GM18507 (cell line): ENCODE measurements around the gene CDC34.

Source experiments
- DNase-seq: peaks from one replicate; pipeline ENCODE4 v3.0.0; 2011; ENCODE audit warnings: low read depth; ENCODE audit not compliant: insufficient read length; ENCODE audit errors: extremely low spot score
- FAIRE-seq: peaks from 2 replicates; lab custom pipeline; 2011; peaks lifted over from hg19 to GRCh38; lab: Jason Lieb, UNC

Gene CDC34

DNA sequence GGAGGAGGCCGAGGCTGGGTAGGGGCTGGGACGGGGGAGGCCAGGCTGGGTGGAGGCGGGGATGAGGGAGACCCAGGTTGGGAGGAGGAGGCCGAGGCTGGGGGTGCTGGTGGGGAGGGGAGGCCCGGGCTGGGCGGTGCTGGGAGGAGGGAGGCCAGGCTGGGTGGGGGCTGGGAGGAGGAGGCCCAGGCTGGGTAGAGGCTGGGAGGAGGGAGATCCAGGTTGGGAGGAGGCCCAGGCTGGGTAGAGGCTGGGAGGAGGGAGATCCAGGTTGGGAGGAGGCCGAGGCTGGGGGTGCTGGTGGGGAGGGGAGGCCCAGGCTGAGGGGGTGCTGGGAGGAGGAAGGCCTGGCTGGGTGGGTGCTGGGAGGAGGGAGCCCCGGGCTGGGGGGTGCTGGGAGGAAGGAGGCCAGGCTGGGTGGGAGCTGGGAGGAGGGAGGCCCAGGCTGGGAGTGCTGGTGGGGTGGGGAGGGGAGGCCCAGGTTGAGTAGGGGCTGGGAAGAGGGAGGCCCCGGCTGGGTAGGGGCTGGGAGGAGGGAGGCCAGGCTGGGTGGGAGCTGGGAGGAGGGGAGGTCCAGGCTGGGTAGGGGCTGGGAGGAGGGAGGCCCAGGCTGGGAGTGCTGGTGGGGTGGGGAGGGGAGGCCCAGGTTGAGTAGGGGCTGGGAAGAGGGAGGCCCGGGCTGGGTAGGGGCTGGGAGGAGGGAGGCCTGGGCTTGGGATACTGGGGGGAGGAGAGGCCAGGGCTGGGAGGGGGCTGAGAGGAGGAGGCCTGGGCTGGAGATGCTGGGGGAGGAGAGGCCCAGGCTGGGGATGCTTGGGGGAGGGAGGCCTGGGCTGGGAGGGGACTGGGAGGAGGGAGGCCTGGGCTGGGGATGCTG lies 13.6 kb upstream of the CDC34 start:
- no peak for FAIRE-seq
- no peak for DNase-seq

DNA sequence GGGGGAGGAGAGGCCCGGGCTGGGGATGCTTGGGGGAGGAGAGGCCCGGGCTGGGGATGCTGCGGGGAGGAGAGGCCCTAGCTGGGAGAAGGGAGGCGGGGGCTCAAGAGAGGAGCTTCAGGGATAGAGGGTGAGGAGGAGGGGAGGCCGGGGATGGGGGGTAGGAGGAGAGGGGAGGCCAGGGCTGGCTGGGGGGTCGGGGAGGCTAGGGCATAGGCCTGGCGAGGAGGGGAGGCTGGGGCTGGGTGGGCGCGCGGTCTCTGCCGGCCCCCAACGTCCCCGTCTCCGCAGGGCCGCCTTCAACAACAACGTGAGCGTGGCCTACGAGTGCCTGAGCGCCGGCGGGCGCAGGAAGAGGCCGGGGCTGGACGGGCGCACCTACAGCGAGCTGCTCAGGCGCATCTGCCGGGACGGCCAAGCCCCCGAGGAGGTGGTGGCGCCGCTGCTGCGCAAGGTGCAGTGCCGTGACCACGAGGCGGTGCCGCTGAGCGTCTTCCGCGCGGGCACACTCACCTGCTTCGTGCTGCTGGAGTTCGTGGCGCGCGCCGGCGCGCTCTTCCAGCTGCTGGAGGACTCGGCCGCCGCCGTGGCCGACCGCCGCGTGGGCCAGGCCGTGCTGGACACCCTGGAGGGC lies 12.8 kb upstream of the CDC34 start:
- DNase-seq (no peak), FAIRE-seq (no peak)

DNA sequence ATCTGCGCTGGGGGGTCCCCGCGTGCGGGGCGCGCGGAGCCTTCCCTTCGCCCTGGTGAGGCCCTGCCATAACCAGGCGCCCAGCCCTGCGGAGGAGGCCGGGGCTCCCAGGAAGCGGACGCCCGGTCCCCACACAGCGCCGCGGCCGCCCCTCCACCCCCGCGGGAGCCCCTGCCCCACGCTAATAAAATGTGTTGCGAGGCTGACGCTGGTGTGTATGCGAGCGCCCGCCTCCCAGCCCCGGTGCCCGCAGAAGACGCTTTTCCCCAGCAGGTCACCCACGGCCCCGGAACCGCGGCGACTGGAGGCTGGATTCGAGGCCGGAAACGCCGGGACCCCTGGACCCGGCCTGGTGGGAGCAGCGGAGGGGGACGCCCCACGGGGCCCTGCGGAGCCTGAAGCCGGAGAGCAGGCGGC lies 12.1 kb upstream of the CDC34 start:
- FAIRE-seq = no peak

DNA sequence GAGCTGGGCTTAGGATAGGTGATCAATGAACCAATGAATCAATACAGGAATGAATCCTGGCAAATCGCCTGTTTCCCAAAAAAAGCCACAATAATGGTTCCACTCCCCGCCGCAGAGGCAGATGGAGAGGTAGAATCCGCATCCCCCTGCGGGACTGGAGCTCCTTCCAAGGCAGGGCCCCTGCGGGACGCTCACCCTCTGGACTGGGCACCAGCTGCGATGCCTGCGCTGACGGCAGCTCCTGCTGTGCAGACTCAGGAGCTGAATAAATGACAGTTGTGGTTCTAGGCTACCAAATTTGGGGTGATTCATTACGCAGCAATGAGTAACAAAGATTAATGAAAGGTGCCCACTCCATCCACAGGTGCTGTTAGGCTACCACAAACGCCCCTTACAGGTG lies 8.8 kb upstream of the CDC34 start:
- no peak for DNase-seq
- no peak for FAIRE-seq

More for the DNA sequence above, 12.1 kb upstream of the CDC34 start:
- no peak for DNase-seq

DNA sequence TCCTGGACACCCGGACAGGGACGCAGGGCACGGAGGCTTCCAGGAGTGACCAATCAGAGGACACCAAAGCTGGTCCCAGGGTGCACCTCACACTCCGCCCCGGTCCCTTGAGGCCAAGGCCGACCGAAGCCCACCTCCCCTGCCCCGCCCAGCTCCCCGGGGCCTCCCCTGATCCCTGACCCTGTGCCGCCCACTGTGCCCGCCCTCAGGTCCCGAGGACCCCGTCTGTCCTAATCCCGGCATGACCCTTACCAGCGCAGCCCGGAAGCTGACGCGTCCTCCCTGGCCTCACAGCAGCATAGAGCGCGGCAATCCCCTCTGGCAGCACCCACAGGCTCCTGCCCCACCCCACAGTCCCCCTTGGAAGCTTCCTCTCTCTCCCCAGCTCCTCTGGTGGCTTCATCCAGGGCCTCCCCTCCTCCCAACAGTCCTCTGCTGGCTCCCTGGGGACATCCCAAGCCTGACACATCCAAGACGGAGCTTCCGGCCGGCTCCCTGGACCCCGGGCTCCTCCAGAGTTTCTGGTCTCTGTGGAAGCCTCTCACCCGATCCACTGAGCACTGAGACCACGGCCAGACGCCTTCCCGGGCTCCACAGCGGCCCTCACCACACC lies 7.4 kb upstream of the CDC34 start:
- FAIRE-seq (no peak), DNase-seq (no peak)

DNA sequence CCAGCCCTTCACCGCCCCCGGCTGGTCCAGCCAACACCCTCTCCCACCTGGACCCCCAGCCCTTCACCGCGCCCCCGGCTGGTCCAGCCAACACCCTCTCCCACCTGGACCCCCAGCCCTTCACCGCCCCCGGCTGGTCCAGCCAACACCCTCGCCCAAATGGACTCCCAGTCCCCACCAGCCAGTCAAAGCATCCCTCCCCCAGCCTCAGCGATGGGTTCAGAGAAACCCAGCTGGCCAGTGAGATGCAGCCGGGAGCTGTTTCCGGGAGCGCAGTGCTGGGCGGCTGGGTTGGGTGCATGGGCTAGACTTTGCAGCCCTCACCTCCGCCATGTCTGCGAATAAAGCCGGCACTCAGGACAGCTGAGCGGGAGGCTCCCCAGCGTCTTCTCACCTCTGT lies 6.5 kb upstream of the CDC34 start:
- no peak for DNase-seq
- no peak for FAIRE-seq

DNA sequence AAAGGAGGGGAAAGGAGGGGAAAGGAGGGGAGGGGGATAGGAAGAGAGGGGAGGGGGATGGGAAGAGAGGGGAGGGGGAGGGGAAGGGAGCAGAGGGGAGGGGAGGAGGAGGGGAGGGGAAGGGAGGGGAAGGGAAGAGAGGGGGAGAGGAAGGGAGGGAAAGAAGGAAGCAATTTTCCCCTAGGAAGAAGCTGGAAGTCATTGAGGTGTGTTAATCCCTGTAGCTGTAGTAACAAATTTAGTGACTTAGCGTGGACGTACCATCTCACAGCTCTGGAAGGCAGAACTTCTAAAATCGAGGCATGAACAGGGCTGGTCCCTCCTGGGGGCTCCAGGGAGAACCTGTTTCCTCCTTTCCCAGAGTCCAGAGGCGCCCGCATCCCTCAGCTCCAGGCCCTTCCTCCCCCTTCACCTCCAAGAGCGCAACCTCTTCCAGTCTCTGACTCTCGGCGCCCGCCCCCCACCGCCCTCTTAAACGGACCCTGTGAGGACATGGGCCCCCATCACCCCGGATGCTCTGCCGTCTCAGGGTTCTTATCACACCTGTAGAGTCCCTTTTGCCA lies 5.6 kb upstream of the CDC34 start:
- FAIRE-seq (no peak), DNase-seq (no peak)

DNA sequence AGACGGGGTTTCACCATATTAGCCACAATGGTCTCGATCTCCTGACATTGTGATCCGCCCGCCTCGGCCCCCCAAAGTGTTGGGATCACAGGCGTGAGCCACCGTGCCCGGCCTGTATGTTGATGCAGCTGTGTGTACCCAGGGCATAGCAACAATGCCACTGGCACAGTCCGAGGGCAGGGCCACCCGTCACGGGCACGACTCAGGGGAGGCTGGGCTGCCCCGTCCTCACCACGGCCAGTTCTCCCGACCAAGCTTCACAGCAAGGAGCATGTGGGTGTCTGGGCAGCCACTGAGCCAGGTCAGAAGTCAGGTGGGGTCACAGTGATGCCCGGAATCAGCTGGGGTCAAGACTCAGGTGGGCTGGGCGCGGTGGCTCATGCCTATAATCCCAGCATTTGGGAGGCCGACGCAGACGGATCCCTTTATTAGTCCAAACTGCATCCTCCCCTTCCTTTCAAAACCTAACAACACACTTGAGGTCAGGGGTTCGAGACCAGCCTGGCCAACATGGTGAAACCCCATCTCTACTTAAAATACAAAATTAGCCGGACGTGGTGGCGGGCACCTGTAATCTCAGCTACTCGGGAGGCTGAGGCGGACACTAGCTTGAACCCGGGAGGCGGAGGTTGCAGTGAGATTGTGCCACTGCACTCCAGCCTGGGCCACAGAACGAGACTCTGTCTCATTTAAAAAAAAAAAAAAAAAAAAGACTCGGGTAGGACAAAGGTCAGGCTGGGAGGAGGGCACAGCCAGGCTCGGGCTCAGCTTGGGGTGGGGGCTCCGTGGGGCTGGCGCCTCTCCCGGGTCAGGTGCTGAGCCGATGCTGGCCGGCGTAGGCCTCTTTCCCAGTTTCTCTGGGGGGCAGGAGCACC lies 1.2 kb upstream of the CDC34 start:
- FAIRE-seq (no peak), DNase-seq (no peak)

DNA sequence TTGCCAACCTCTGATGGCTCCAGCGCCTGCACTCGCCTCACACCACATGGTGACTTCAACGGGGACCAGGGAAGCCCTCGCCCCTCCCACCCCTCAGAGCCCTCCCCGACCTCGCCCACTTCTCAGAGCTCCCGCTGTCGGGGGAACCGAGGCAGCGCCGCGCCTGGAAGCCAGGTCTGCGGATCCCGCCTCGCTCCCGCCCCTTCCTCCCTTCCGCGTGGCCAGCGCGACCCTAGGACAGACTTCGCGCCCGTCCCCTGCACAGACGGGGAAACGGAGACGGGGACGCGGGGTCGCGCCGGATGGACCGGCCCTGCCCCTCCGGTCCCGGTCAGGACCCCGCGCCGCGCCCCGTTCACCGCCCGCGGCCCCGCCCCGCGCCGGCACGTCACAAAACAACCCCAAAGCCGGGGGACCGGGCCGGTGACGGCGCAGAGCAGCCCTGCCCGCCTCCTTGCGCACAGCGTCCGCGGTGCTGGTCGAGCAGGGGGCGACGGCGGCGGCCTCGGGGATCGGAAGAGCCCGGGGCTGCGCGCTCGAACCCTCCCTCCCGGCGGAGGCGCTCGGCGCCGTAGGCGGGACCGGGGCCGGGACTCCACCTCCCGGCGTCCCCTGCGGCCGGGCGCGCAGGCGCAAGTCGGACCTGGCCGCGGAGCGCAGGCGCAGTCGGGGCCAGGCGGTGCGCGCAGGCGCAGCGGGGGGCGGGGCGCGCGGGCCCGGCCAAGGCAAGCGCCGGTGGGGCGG lies 379 bp upstream of the CDC34 start:
- DNase-seq = peak; percentile 95

DNA sequence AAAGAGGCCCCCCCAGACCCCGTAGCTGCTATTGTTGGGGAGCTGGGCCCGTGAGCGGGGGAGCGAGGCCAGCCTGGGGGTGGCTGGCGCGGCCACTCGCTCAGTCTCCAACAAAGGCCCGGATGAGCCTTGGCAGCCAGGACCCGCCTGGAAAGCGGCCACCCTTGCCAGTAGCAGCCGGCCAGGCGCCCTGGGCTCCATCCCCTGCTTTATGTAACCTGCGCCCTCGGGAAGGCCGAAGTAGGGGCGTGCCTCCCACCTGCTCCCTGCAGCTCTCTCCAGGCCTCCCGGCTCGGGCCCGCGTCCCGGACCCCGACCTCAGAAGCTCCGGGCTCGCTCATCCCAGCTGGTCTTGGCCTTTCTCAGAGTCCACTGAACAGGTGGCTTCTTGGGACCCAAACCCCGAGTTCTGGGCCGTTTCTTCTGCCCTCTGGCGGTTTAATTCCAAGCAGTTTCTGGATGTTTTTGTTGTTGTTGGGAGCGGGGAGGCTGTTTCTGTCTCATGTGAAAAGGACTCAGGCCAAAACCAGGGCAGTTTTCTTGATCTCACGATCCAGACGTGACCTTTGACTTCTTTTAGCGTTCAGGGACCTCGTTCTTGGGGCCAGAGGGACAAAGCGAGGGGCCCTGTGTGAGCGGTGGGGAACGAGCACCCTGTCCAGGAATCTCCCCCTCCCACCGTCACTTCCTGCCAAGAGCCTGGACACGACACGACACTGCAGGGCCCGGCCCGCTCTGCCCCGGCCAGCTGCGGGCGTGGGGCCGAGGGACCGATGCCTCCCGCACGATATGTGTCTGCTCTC lies 1.2 kb downstream of the CDC34 start:
- DNase-seq = no peak
- peak; percentile 70 for FAIRE-seq

More for the DNA sequence above, 379 bp upstream of the CDC34 start:
- peak; percentile 83 for FAIRE-seq

DNA sequence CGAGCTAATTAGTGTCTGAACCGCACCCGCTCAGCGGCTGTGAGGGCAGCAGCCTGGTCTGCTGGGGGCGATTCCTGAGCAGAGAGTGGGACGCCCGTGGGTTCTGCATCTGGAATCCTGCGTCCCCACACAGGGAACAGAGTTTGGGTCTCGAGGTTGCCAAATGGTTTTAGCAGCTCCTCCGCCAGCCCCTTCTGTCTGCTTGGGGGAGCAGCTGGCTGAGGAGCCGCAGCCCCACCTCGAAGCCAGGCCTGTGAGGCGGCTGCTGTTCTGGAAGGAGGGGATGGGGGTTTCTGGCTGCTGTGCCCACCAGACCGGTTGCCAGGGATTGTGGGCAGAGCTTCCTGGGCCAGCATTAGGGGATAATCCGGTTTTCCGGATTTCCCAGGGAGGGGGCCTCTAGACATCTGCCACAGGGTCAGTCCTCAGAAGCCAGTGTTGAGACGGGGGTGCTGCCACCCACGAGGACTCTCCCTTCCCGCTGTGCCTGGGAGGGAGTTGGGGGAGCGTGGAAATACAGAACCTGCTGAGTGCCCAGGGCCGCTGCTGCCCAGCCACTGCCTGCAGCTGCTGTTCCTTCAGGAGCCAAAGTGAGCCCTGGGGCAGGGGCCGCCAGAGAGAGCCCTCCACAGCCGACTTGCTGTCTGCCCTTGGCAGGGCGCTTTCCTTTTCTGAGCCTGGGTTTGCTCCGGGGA lies 2.0 kb downstream of the CDC34 start:
- DNase-seq (no peak), FAIRE-seq (no peak)

DNA sequence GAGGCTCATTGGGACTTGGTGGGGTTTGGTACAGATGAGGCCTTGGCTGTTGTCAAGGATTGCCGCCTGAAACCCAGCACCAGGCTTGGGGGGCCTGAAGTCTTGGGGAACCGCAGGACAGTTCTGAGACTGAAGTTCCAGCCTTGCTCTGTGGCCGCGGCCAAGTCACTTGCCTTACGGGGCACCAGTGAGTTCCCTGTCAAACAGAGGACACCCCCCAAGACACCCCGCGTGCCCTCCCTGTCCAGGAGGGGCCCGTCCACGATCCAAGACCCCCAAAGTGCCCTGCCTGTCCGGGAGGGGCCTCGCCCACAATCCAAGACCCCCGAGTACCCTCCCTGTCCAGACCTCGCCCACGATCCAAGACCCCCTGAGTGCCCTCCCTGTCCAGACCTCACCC lies 2.5 kb downstream of the CDC34 start:
- DNase-seq (no peak), FAIRE-seq (no peak)

DNA sequence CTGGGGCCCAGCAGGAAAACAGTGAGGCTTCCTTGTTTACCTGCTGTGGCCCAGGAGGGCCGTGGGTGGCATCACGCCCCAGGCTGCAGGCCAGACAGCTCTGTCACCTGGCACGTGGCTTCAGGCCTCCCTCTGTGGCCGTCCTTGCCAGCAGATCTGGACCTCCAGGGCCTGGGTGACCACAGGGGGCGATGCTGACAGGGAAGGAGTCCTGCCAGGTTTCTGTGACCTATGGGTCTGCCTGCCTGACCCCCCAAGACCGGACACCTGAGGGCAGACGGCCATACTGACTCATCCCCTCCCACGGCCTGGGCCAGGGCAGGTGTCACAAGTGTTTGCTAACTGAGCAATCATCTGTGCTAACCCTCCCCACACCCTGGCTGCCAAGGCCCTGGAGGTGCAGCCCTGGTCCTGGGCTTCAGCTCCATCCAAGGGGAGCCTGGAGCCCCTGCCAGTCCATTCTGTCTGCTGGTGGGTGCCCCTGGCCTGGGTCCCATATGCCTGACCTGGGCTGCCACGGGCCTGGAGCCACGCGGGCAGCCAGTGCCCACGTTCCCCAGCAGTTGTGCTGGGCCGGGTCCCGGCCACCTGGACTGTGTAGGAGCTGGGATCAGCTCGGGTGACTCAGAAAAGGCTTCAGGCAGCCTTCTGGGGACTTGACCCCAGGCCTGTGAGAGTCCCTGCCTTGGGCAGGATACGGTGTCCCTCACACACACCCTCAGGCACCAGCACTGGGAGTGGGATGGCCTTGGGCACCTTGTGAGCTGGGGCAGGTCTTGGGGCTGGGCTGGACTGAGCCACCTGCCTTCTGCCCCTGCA lies 3.7 kb downstream of the CDC34 start:
- DNase-seq (no peak), FAIRE-seq (no peak)

DNA sequence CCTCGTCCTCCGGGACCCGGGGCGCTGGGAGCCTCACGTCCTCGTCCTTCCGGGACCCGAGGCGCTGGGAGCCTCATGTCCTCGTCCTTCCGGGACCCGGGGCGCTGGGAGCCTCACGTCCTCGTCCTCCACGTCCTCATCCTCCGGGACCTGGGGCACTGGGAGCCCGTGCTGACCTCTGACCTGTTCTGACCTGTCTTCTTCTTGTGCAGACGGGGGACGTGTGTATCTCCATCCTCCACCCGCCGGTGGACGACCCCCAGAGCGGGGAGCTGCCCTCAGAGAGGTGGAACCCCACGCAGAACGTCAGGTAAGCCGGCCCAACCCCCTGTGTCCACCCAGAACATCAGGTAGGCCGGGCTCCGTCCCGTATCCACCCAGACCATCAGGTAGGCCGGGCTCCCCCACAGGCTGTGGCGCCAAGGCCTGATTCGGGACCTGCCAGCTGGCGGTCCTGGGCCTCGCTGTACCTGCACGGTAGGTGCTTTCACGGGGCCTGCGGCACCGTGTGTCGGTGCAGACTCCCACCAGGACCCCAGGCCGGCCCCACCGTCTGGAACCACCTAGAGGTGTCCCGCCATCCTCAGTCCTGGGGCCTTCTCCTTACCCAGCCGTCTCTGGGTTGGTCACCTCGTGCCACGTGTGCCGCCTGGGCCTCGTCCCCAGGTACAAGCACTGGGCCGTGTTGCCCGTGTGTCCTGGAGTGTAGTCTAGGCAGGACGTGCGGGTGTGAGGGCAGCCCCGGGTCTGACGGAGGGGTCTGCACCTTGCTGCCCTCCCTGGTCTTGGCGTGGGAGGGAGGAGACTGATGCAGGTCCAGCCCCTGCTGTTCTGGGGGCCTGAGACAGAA lies 4.7 kb downstream of the CDC34 start:
- DNase-seq (no peak), FAIRE-seq (no peak)

DNA sequence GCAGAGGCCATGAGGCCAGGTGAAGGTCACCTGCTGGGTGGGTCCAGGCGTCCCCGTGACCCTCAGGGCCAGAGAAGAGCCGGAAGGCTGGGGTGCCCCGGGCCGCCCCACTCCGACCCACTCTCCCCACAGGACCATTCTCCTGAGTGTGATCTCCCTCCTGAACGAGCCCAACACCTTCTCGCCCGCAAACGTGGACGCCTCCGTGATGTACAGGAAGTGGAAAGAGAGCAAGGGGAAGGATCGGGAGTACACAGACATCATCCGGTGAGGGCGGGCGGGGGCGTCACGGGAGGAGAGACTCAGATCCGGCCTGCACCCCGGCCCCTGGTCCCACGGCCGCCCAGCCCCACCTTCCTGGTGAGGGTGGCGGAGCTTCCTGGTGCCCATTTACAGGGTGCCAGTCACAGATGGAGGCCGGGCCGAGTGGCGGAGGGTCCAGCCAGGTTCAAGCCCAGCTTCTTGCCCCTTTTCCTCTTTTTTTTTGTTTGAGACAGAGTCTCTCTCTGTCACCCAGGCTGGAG lies 5.4 kb downstream of the CDC34 start:
- FAIRE-seq (no peak), DNase-seq (no peak)
